HepG2 (cell line): ENCODE results near the gene SLC19A1. TPM values are rescaled to one million over a fixed set of nuclear protein-coding genes. Genes with fewer than 3 reads are reported as not detected.

Experiments used
- ATAC-seq: fragments of 200-7000 bp; cut with Tn5 transposase; 3 replicates; pipeline ENCODE4 v1.9.1; 2020; ENCODE audit warnings: mild to moderate bottlenecking, moderate library complexity
- BruUV-seq: library from RNA; stranded (reverse); fragments of 400-500 nt; replicated peaks from 2 replicates; lab custom pipeline; 2021; lab: Mats Ljungman, UMichigan
- CTCF ChIA-PET: fragments of 300-600 bp; formaldehyde crosslinking; extraction: SDS; loops from one replicate; lab custom pipeline; 2021; ENCODE audit warnings: low total read pairs, inconsistent platforms, low intra/inter-chr PET ratio; lab: Yijun Ruan, JAX
- POLR2A ChIA-PET: fragments of 350-600 bp; sonication (Branson Sonifier 250); formaldehyde crosslinking; loops from one replicate; lab custom pipeline; 2020; ENCODE audit warnings: antibody characterized with exemption, inconsistent platforms; lab: Yijun Ruan, JAX
- DNase-seq: peaks from one replicate; pipeline ENCODE4 v3.0.0-alpha.2; 2015; ENCODE audit warnings: low spot score
- FAIRE-seq: peaks from 3 replicates; lab custom pipeline; 2011; peaks lifted over from hg19 to GRCh38; lab: Jason Lieb, UNC
- H2AFZ ChIP-seq: one replicate; pipeline ENCODE4 v1.6.1; 2011; ENCODE audit warnings: low read length, inconsistent platforms
- H3K27ac ChIP-seq: fragments of 300-600 bp; 3 replicates; pipeline ENCODE4 v1.8.0; 2011; ENCODE audit warnings: mixed run types, mild to moderate bottlenecking, mixed read lengths, low read length, inconsistent platforms; ENCODE audit not compliant: insufficient read depth; ENCODE audit errors: extremely low read length
- H3K27me3 ChIP-seq, 2 experiments: fragments of 200-600 bp in 1 of 2; 2 replicates in 1 of 2; 3 replicates in 1 of 2; pipeline versions ENCODE4 v1.6.0 to v1.8.0; 2011; ENCODE audit warnings: low read length in 2 of 2, mild to moderate bottlenecking in 2 of 2, moderate library complexity in 2 of 2, inconsistent platforms in 1 of 2; ENCODE audit not compliant: insufficient read depth in 2 of 2, control insufficient read depth in 1 of 2
- H3K36me3 ChIP-seq, 2 experiments: fragments of 200-600 bp in 1 of 2; replicated peaks in 1 of 2; 2 replicates in 1 of 2; 3 replicates in 1 of 2; pipeline versions ENCODE4 v1.5.1 to v1.8.0; 2011; ENCODE audit warnings: low read length in 2 of 2, inconsistent platforms in 1 of 2; ENCODE audit not compliant: insufficient read depth in 2 of 2, control insufficient read depth in 1 of 2
- H3K4me1 ChIP-seq: 2 replicates; pipeline ENCODE4 v1.5.1; 2012; ENCODE audit warnings: low read length, inconsistent platforms; ENCODE audit not compliant: insufficient read depth
- H3K4me2 ChIP-seq: 2 replicates; pipeline ENCODE4 v1.6.0; 2011; ENCODE audit warnings: low read depth, low read length, inconsistent platforms
- H3K4me3 ChIP-seq, 3 experiments: fragments of 200-600 bp in 1 of 3; sonication (generic), shearing (Covaris generic) in 1 of 3; replicated peaks in 1 of 3; 2 replicates each; pipeline ENCODE4 v1.5.1; 2011 to 2016; ENCODE audit warnings: low read length in 3 of 3, inconsistent platforms in 2 of 3, low read depth in 2 of 3, mild to moderate bottlenecking in 2 of 3, control low read depth in 1 of 3, mixed read lengths in 1 of 3; ENCODE audit not compliant: insufficient read depth in 1 of 3
- H3K79me2 ChIP-seq: one replicate; pipeline ENCODE4 v1.6.1; 2011; ENCODE audit warnings: low read length, inconsistent platforms; ENCODE audit not compliant: insufficient read depth
- H3K9ac ChIP-seq: 2 replicates; pipeline ENCODE4 v1.6.0; 2011; ENCODE audit warnings: mild to moderate bottlenecking, low read depth, low read length, inconsistent platforms; ENCODE audit not compliant: insufficient read depth
- H3K9me3 ChIP-seq: 2 replicates; pipeline ENCODE4 v1.5.1; 2012; ENCODE audit warnings: mild to moderate bottlenecking, low read length
- H4K20me1 ChIP-seq: 2 replicates; pipeline ENCODE4 v1.6.0; 2011; ENCODE audit warnings: inconsistent platforms, mild to moderate bottlenecking, low read length, moderate library complexity; ENCODE audit not compliant: insufficient read depth
- AGO2 ChIP-seq: fragments of 200-400 bp; formaldehyde crosslinking; optimal IDR thresholded peaks from 2 replicates; pipeline ENCODE3; 2017; ENCODE audit warnings: mild to moderate bottlenecking, low read depth, low read length, moderate library complexity
- AHR ChIP-seq: IDR thresholded peaks from 2 replicates; pipeline ENCODE4 v1.6.1; 2018; ENCODE audit warnings: missing genetic modification reagents, missing compliant biosample characterization
- CCAR2 ChIP-seq: fragments of 200-400 bp; formaldehyde crosslinking; optimal IDR thresholded peaks from 2 replicates; pipeline ENCODE3; 2018; ENCODE audit warnings: low read depth, mild to moderate bottlenecking, low read length, moderate library complexity
- CREB1 ChIP-seq, 2 experiments: fragments of 450-650 bp in 1 of 2; IDR thresholded peaks; 2 replicates each; pipeline ENCODE4 v1.6.1; 2016 to 2017; ENCODE audit warnings: control low read depth in 1 of 2, mild to moderate bottlenecking in 1 of 2, missing compliant biosample characterization in 1 of 2, missing genetic modification characterization in 1 of 2
- ELF3 ChIP-seq: IDR thresholded peaks from 2 replicates; pipeline ENCODE4 v1.6.1; 2016; ENCODE audit warnings: missing genetic modification reagents, missing compliant biosample characterization
- HMGA1 ChIP-seq: sonication (generic); formaldehyde crosslinking; conservative IDR thresholded peaks from 2 replicates; pipeline ENCODE4 v1.4.0; 2020; ENCODE audit warnings: missing genetic modification reagents
- HNF4G ChIP-seq, 2 experiments: sonication (generic) in 1 of 2; formaldehyde crosslinking in 1 of 2; IDR thresholded peaks; 2 replicates each; pipeline versions ENCODE4 v1.4.0 to v1.6.1; 2011 to 2020; ENCODE audit warnings: borderline replicate concordance in 2 of 2, low read depth in 2 of 2, mild to moderate bottlenecking in 2 of 2, low read length in 1 of 2, missing genetic modification reagents in 1 of 2, moderate library complexity in 1 of 2
- HNRNPL ChIP-seq: fragments of 200-400 bp; formaldehyde crosslinking; IDR thresholded peaks from 2 replicates; pipeline ENCODE4 v1.6.1; 2017; ENCODE audit warnings: mild to moderate bottlenecking, low read depth, low read length
- MAFK ChIP-seq, 2 experiments: IDR thresholded peaks in 1 of 2; conservative IDR thresholded peaks in 1 of 2; 2 replicates each; pipeline ENCODE4 v1.6.1; 2011; ENCODE audit warnings: improper control_type of control experiment in 2 of 2, low read length in 2 of 2
- RXRB ChIP-seq: IDR thresholded peaks from 2 replicates; pipeline ENCODE4 v1.6.1; 2016; ENCODE audit warnings: borderline replicate concordance, missing genetic modification reagents, missing compliant biosample characterization
- SP140L ChIP-seq: sonication (generic); formaldehyde crosslinking; IDR thresholded peaks from 2 replicates; pipeline ENCODE4 v1.4.0; 2020; ENCODE audit warnings: missing genetic modification reagents, borderline replicate concordance
- STAG1 ChIP-seq: sonication (generic); formaldehyde crosslinking; IDR thresholded peaks from 2 replicates; pipeline ENCODE4 v1.4.0; 2020; ENCODE audit warnings: missing genetic modification reagents
- TRIM24 ChIP-seq: sonication (generic); formaldehyde crosslinking; IDR thresholded peaks from 2 replicates; pipeline ENCODE4 v1.8.0; 2022; ENCODE audit warnings: mild to moderate bottlenecking, missing genetic modification reagents
- ZC3H13 ChIP-seq: sonication (generic); formaldehyde crosslinking; IDR thresholded peaks from 2 replicates; pipeline ENCODE4 v1.8.1; 2023; ENCODE audit warnings: mild to moderate bottlenecking, missing genetic modification reagents, moderate library complexity
- ZFP1 ChIP-seq: IDR thresholded peaks from 2 replicates; pipeline ENCODE4 v1.6.1; 2016
- ZNF143 ChIP-seq: sonication (generic); formaldehyde crosslinking; IDR thresholded peaks from 2 replicates; pipeline ENCODE4 v1.4.0; 2020; ENCODE audit warnings: missing genetic modification reagents
- WGBS: methylation state at CpG from one replicate; pipeline ENCODE4 v1.1.6; 2017; ENCODE audit warnings: low lambda C conversion rate; 5-methylcytosine and 5-hydroxymethylcytosine counted together
- in situ Hi-C: cut with HindIII; loops from 2 replicates; pipeline ENCODE4 v1.10.0; 2017; ENCODE audit warnings: low pct_unique_long_range_greater_than_20kb; ENCODE audit not compliant: extremely low pct_ligation_motif_present
- intact Hi-C: fragments of 100-400 bp; cut with micrococcal nuclease; formaldehyde crosslinking; loops from one replicate; pipeline ENCODE4 v1.10.0; 2022; ENCODE audit not compliant: unreplicated experiment
- polyA plus RNA-seq, 8 experiments: library from polyadenylated mRNA; depleted of rRNA in 3 of 8; stranded (reverse) in 7 of 8; unstranded in 1 of 8; fragments of >200 nt; fragmentation: Illumina TruSeq in 4 of 8; extraction: Trizol in 4 of 8; gene quantifications; 2 replicates each; pipeline versions ENCODE4 v1.2.1 to v1.2.3, GENCODE V29; 2011 to 2016; ENCODE audit warnings: low read depth in 4 of 8, missing spikeins in 1 of 8, mixed read lengths in 1 of 8; ENCODE audit not compliant: insufficient read depth in 1 of 8
- total RNA-seq, 5 experiments: library from RNA; depleted of rRNA; stranded (reverse); fragments of >200 nt; fragmentation: Illumina TruSeq; extraction: Trizol; gene quantifications; 2 replicates each; pipeline ENCODE4 v1.2.3, GENCODE V29; 2016; ENCODE audit warnings: low read depth in 1 of 5

Gene SLC19A1
- total and polyA plus RNA-seq, 2 of the 13 experiments (the other 11 are each of a cell fraction or from before 2014, with no cell fraction given), result 21.8 to 23.0 TPM

DNA sequence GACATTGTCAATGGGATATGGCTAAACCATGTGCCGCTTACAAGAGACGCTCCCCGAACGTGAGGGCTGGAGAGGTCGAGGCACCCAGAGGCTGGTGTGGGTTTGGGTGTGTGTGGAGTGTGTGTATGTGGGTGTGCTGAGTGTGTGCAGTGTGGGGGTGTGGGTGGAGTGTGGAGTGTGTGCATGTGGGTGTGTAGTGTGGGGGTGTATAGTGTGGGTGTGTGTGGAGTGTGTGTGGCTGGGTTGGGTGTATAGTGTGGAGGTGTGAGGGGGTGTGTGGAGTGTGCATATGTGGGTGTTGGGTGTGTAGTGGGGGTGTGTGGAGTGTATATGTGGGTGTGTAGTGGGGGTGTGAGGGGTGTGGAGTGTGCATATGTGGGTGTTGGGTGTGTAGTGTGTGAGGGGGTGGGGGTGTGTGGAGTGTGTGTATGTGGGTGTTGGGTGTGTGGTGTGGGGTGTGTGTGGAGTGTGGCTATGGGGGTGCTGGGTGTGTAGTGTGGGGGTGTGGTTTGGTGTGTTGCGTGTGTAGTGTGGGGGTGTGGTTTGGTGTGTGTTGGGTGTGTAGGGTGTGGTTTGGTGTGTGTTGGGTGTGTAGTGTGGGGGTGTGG, 42.2 kb downstream of the SLC19A1 start:
- ATAC-seq, result no peak
- WGBS, result 85% methylated on average over 6 of the region's 6 CpGs
- intact Hi-C loops (no loop called here), in situ Hi-C loops (no loop called here)
- no TSS peak for BruUV-seq
- Histone ChIP-seq H3K9me3 (no peaks in the 10 kb centered on the region), H4K20me1 (no peaks in the 10 kb centered on the region), H3K9ac (no peak overlapping the region), H3K27ac (no peak overlapping the region), H3K36me3 (peaks cover 17 to 34% of the 10 kb centered on the region in 2 experiments), H3K4me2 (no peak overlapping the region), H3K4me3 (no peak overlapping the region), H2AFZ (no peak overlapping the region), H3K79me2 (no peaks in the 10 kb centered on the region), H3K4me1 (no peaks in the 10 kb centered on the region), H3K27me3 (no peaks in the 10 kb centered on the region)
- no peak for FAIRE-seq
- DNase-seq, result no peak
- CTCF ChIA-PET, result no interaction called here
- POLR2A ChIA-PET, result no interaction called here
- TF ChIP-seq ELF3 (CRISPR knock-in tag), result no peak
- TF ChIP-seq HNRNPL, result 0 out of 2 replicates have a peak, but pooled peaks have one; percentile 26
- TF ChIP-seq, all 625 proteins: peak for 1

DNA sequence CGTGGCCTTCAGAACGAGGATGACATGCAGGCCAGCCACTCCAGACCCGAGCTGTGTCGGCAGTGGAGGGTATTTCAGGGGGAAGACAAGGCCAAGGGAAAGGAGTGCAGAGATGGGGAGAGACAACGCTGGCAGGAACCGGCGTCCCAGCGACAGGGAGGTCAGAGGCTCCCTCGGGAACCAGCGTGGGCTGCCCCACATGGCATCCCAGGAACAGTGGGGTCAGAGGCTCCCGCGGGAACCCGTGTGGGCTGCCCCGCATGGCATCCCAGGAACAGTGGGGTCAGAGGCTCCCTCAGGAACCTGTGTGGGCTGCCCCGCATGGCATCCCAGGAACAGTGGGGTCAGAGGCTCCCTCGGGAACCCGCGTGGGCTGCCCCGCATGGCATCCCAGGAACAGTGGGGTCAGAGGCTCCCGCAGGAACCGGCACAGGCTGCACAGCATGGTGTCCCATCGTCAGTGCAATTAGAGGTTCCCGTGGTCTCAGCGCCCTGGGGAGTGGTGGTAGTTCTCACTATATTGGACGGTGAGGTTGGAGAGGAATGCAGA, 43.0 kb downstream of the SLC19A1 start:
- H3K4me3 ChIP-seq, result no peak overlapping the region
- H2AFZ ChIP-seq, result no peak overlapping the region
- WGBS, result 95% methylated on average over 17 of the region's 25 CpGs
- H3K4me2 ChIP-seq, result no peak overlapping the region
- H3K27ac ChIP-seq, result no peak overlapping the region
- H3K27me3 ChIP-seq, result no peaks in the 10 kb centered on the region
- intact Hi-C loops, result no loop called here
- in situ Hi-C loops, result no loop called here
- TF ChIP-seq ZC3H13 (0 out of 2 replicates have a peak, but pooled peaks have one; percentile 35), HNF4G (IDR thresholded peaks at IDR 0.05; ENCODE audit: borderline replicate concordance, low read depth, low read length) (no peak), HNF4G (CRISPR knock-in tag; IDR thresholded peaks at IDR 0.05; ENCODE audit: borderline replicate concordance, low read depth) (no peak), AHR (CRISPR knock-in tag) (no peak), CREB1 (IDR thresholded peaks at IDR 0.05) (no peak), CREB1 (CRISPR knock-in tag; IDR thresholded peaks at IDR 0.05) (no peak), TRIM24 (CRISPR knock-in tag) (no peak), HMGA1 (CRISPR knock-in tag) (no peak), AGO2 (peak; percentile 52), SP140L (CRISPR knock-in tag) (no peak), ZFP1 (CRISPR knock-in tag) (no peak), ZNF143 (CRISPR knock-in tag) (no peak), MAFK (conservative IDR thresholded peaks at IDR 0.05 in 1 of 2, IDR thresholded peaks at IDR 0.05 in 1 of 2; ENCODE audit: low read length in 2 of 2) (no peak), CCAR2 (no peak), STAG1 (no peak), RXRB (CRISPR knock-in tag) (no peak)
- no peak for FAIRE-seq
- CTCF ChIA-PET, result no interaction called here
- H3K36me3 ChIP-seq, result peaks cover 16 to 35% of the 10 kb centered on the region in 2 experiments
- no peak for DNase-seq
- H3K9ac ChIP-seq, result no peak overlapping the region
- no peaks in the 10 kb centered on the region for H4K20me1 ChIP-seq
- H3K4me1 ChIP-seq, result no peaks in the 10 kb centered on the region
- POLR2A ChIA-PET, result no interaction called here
- no peak for ATAC-seq
- BruUV-seq, result no TSS peak
- H3K9me3 ChIP-seq, result no peaks in the 10 kb centered on the region
- H3K79me2 ChIP-seq, result no peaks in the 10 kb centered on the region
